Activated CD8-positive, alpha-beta memory T cell treated with anti-CD3 and anti-CD28 coated beads, Interleukin-2, amount 50 U/mL, for 24 hours (primary cell): ENCODE measurements around the gene NLE1.
A peak's percentile ranks its signal among the peaks of the same experiment; 100 is the strongest.
"Not testable (repeated sequence)": the region's sequence is repeated elsewhere in the genome, so short reads cannot be mapped to it uniquely, and the experiment has no call there.

ENCODE experiments used
- DNase-seq: peaks from one replicate; pipeline ENCODE4 v3.0.0-alpha.2; 2020; ENCODE audit errors: extremely low read depth

NLE1 gene

GRCh38 chr17:35141681-35142466 lies at the start of gene NLE1:
Gene NLE1, minus strand, starts transcription at chr17:35142303. Its CDS starts 28 bp downstream, at chr17:35142275.
- DNase-seq, result peak; percentile 62

GRCh38 chr17:35191001-35191695 lies 49.0 kb upstream of the NLE1 start:
- DNase-seq, result no peak

GRCh38 chr17:35189291-35189690 lies 47.2 kb upstream of the NLE1 start:
- no peak for DNase-seq

- no peak for DNase-seq
These were observed 46.0 kb upstream of the NLE1 start for GRCh38 chr17:35188111-35188510.

- DNase-seq, result no peak
These were observed 45.4 kb upstream of the NLE1 start for GRCh38 chr17:35187481-35187880.

- no peak for DNase-seq
These were observed 43.7 kb upstream of the NLE1 start for GRCh38 chr17:35185849-35186248.

GRCh38 chr17:35184274-35184673 lies 42.2 kb upstream of the NLE1 start:
- DNase-seq, result no peak

GRCh38 chr17:35183332-35183731 lies 41.2 kb upstream of the NLE1 start:
- no peak for DNase-seq

- DNase-seq, result not testable (repeated sequence)
These were observed 37.3 kb upstream of the NLE1 start for GRCh38 chr17:35179379-35179778.

- no peak for DNase-seq
These were observed 34.8 kb upstream of the NLE1 start for GRCh38 chr17:35176897-35177296.

GRCh38 chr17:35175638-35176415 lies 33.7 kb upstream of the NLE1 start:
- DNase-seq, result no peak

GRCh38 chr17:35174835-35175334 lies 32.8 kb upstream of the NLE1 start:
- no peak for DNase-seq

GRCh38 chr17:35172321-35172720 lies 30.2 kb upstream of the NLE1 start:
- DNase-seq, result not testable (repeated sequence)

GRCh38 chr17:35171834-35172233 lies 29.7 kb upstream of the NLE1 start:
- no peak for DNase-seq

- no peak for DNase-seq
These were observed 29.1 kb upstream of the NLE1 start for GRCh38 chr17:35170968-35171771.

- DNase-seq, result no peak
These were observed 27.8 kb upstream of the NLE1 start for GRCh38 chr17:35169835-35170363.

GRCh38 chr17:35167666-35168065 lies 25.6 kb upstream of the NLE1 start:
- no peak for DNase-seq

GRCh38 chr17:35167046-35167445 lies 24.9 kb upstream of the NLE1 start:
- DNase-seq, result no peak

GRCh38 chr17:35166526-35166925 lies 24.4 kb upstream of the NLE1 start:
- no peak for DNase-seq

GRCh38 chr17:35164716-35165115 lies 22.6 kb upstream of the NLE1 start:
- no peak for DNase-seq

- DNase-seq, result no peak
These were observed 21.8 kb upstream of the NLE1 start for GRCh38 chr17:35163886-35164285.
